K562 treated with DMSO at 1 percent for 12 hours (cell line): ENCODE data around the gene ALG5. TPM values are rescaled to one million over a fixed set of nuclear protein-coding genes. Genes with fewer than 3 reads are reported as not detected.

Experiments used
- total RNA-seq: library from RNA; unstranded; fragments of 300-600 nt; gene quantifications from 2 replicates; pipeline ENCODE4 v1.2.3, GENCODE V29; 2022; ENCODE audit not compliant: insufficient read depth

The ALG5 gene
- total RNA-seq: 20.9 and 22.6 TPM in 2 replicates

GRCh38 chr13:36999054-36999714, at the start of gene ALG5:
ALG5 (minus strand) TSS chr13:36999340; CDS start chr13:36999300, 40 bp downstream.

GRCh38 chr13:36919833-36920615, 79.1 kb downstream of the ALG5 start, which contains the start of gene SMAD9:
SMAD9 (minus strand) TSS chr13:36920238; CDS start chr13:36879689, 40,549 bp downstream.

Other genes starting within 250 kb of the ALG5 start
- gene RFXAP, start 180.1 kb downstream of the ALG5 start, total RNA-seq: 4.3 and 8.1 TPM in 2 replicates
- 0.31 TPM in 1 of 2 replicates, not detected in the other for gene SMAD9, start 79.1 kb downstream of the ALG5 start, total RNA-seq
- gene EXOSC8, start 1.4 kb upstream of the ALG5 start, total RNA-seq: 64.5 and 69.3 TPM in 2 replicates
- gene SUPT20H, start 60.3 kb upstream of the ALG5 start, total RNA-seq: 9.1 and 24.0 TPM in 2 replicates
- gene CSNK1A1L, start 106.3 kb upstream of the ALG5 start, total RNA-seq: not detected in 2 replicates